H9 (cell line): ENCODE data around the gene TMC6. TPM values are rescaled to one million over a fixed set of nuclear protein-coding genes. Genes with fewer than 3 reads are reported as not detected.

Experiments used
- DNase-seq: peaks from one replicate; pipeline ENCODE4 v3.0.0-alpha.2; 2017
- H2AFZ ChIP-seq: one replicate; pipeline ENCODE4 v1.6.1; 2013; ENCODE audit warnings: mild to moderate bottlenecking, low read length, control low read depth, moderate library complexity
- H2AK5ac ChIP-seq: 2 replicates; pipeline ENCODE4 v1.6.1; 2013; ENCODE audit warnings: low read length, control low read depth, mixed read lengths; ENCODE audit not compliant: insufficient read length
- H2BK120ac ChIP-seq: one replicate; pipeline ENCODE4 v1.6.1; 2013; ENCODE audit warnings: low read depth, mild to moderate bottlenecking, low read length, control low read depth, inconsistent platforms; ENCODE audit not compliant: poor library complexity, severe bottlenecking
- H2BK12ac ChIP-seq: 2 replicates; pipeline ENCODE4 v1.6.1; 2013; ENCODE audit warnings: low read length, control low read depth, mixed read lengths, low read depth; ENCODE audit not compliant: insufficient read length
- H2BK15ac ChIP-seq: 2 replicates; pipeline ENCODE4 v1.6.1; 2013; ENCODE audit warnings: low read depth, low read length, control low read depth
- H2BK20ac ChIP-seq: one replicate; pipeline ENCODE4 v1.6.1; 2013; ENCODE audit warnings: low read depth, mild to moderate bottlenecking, low read length, control low read depth, inconsistent platforms; ENCODE audit not compliant: poor library complexity, severe bottlenecking
- H2BK5ac ChIP-seq: 2 replicates; pipeline ENCODE4 v1.6.1; 2013; ENCODE audit warnings: low read length, control low read depth, mixed read lengths; ENCODE audit not compliant: insufficient read length
- H3K14ac ChIP-seq: 2 replicates; pipeline ENCODE4 v1.6.1; 2013; ENCODE audit warnings: low read length, control low read depth; ENCODE audit not compliant: insufficient read depth
- H3K18ac ChIP-seq: 2 replicates; pipeline ENCODE4 v1.6.1; 2013; ENCODE audit warnings: low read depth, mild to moderate bottlenecking, mixed read lengths, low read length, control low read depth; ENCODE audit not compliant: insufficient read length
- H3K23ac ChIP-seq: 2 replicates; pipeline ENCODE4 v1.6.1; 2013; ENCODE audit warnings: low read length, control low read depth, mixed read lengths, low read depth; ENCODE audit not compliant: insufficient read length
- H3K23me2 ChIP-seq: 2 replicates; pipeline ENCODE4 v1.6.1; 2013; ENCODE audit warnings: low read depth, mild to moderate bottlenecking, mixed read lengths, low read length, control low read depth; ENCODE audit not compliant: insufficient read length, poor library complexity, severe bottlenecking
- H3K27ac ChIP-seq: 2 replicates; pipeline ENCODE4 v1.5.1; 2013; ENCODE audit warnings: low read length, control low read depth, mixed read lengths, low read depth; ENCODE audit not compliant: insufficient read length
- H3K27me3 ChIP-seq: 2 replicates; pipeline ENCODE4 v1.6.1; 2013; ENCODE audit warnings: low read length, control low read depth, inconsistent platforms; ENCODE audit not compliant: insufficient read depth
- H3K4ac ChIP-seq: 2 replicates; pipeline ENCODE4 v1.6.1; 2013; ENCODE audit warnings: low read depth, mild to moderate bottlenecking, control low read depth, inconsistent platforms, low read length, moderate library complexity
- H3K4me1 ChIP-seq: 2 replicates; pipeline ENCODE4 v1.6.1; 2013; ENCODE audit warnings: low read length, control low read depth, inconsistent platforms; ENCODE audit not compliant: insufficient read depth
- H3K4me2 ChIP-seq: 2 replicates; pipeline ENCODE4 v1.6.1; 2013; ENCODE audit warnings: low read length, control low read depth, mixed read lengths; ENCODE audit not compliant: insufficient read length, insufficient read depth
- H3K56ac ChIP-seq: 2 replicates; pipeline ENCODE4 v1.6.1; 2013; ENCODE audit warnings: low read depth, mild to moderate bottlenecking, mixed read lengths, low read length, control low read depth; ENCODE audit not compliant: insufficient read length
- H3K79me1 ChIP-seq: 2 replicates; pipeline ENCODE4 v1.6.1; 2013; ENCODE audit warnings: low read depth, mild to moderate bottlenecking, moderate library complexity, low read length, control low read depth, inconsistent platforms; ENCODE audit not compliant: insufficient read depth, poor library complexity, severe bottlenecking
- H3K79me2 ChIP-seq: 2 replicates; pipeline ENCODE4 v1.6.1; 2013; ENCODE audit warnings: low read length, control low read depth, inconsistent platforms; ENCODE audit not compliant: insufficient read depth
- H3K9ac ChIP-seq: 2 replicates; pipeline ENCODE4 v1.6.1; 2013; ENCODE audit warnings: low read length, control low read depth, mixed read lengths; ENCODE audit not compliant: insufficient read length; ENCODE audit errors: extremely low read depth
- H3K9me3 ChIP-seq: one replicate; pipeline ENCODE4 v1.6.1; 2013; ENCODE audit warnings: low read depth, low read length, inconsistent platforms; ENCODE audit not compliant: control insufficient read depth
- H3T11ph ChIP-seq: one replicate; pipeline ENCODE4 v1.6.1; 2013; ENCODE audit warnings: mild to moderate bottlenecking, low read length, control low read depth, inconsistent platforms
- H4K20me1 ChIP-seq: one replicate; pipeline ENCODE4 v1.6.1; 2013; ENCODE audit not compliant: control insufficient read depth, insufficient read length, insufficient read depth
- H4K5ac ChIP-seq: 2 replicates; pipeline ENCODE4 v1.6.1; 2013; ENCODE audit warnings: low read depth, mild to moderate bottlenecking, mixed read lengths, low read length, control low read depth; ENCODE audit not compliant: insufficient read length
- H4K8ac ChIP-seq: replicated peaks from 2 replicates; pipeline ENCODE4 v1.6.1; 2013; ENCODE audit warnings: low read length, control low read depth, mixed read lengths, low read depth; ENCODE audit not compliant: insufficient read length
- H4K91ac ChIP-seq: 2 replicates; pipeline ENCODE4 v1.6.1; 2013; ENCODE audit warnings: low read depth, mild to moderate bottlenecking, moderate library complexity, mixed read lengths, low read length, control low read depth; ENCODE audit not compliant: insufficient read length
- H3K27ac Mint-ChIP-seq, 3 experiments: 2 replicates in 2 of 3; 3 replicates in 1 of 3; pipeline ENCODE4 v1.8.0; 2020 to 2021; ENCODE audit warnings: mixed read lengths in 3 of 3, mild to moderate bottlenecking in 1 of 3, moderate library complexity in 1 of 3
- H3K27me3 Mint-ChIP-seq: 2 replicates; pipeline ENCODE4 v1.8.0; 2021; ENCODE audit warnings: low read depth, mild to moderate bottlenecking, moderate library complexity, mixed read lengths
- H3K36me3 Mint-ChIP-seq, 3 experiments: 2 replicates in 2 of 3; 3 replicates in 1 of 3; pipeline ENCODE4 v1.8.0; 2020 to 2021; ENCODE audit warnings: low read depth in 3 of 3, mixed read lengths in 3 of 3; ENCODE audit not compliant: insufficient read depth in 1 of 3
- H3K4me1 Mint-ChIP-seq, 2 experiments: 2 replicates each; pipeline ENCODE4 v1.8.0; 2020; ENCODE audit warnings: mixed read lengths in 2 of 2
- H3K4me3 Mint-ChIP-seq, 2 experiments: 2 replicates in 1 of 2; 3 replicates in 1 of 2; pipeline ENCODE4 v1.8.0; 2020 to 2021; ENCODE audit warnings: mild to moderate bottlenecking in 2 of 2, mixed read lengths in 2 of 2, moderate library complexity in 1 of 2
- H3K9me3 Mint-ChIP-seq, 2 experiments: 2 replicates in 1 of 2; 3 replicates in 1 of 2; pipeline ENCODE4 v1.8.0; 2020; ENCODE audit warnings: mild to moderate bottlenecking in 2 of 2, mixed read lengths in 2 of 2, moderate library complexity in 1 of 2
- WGBS: extraction: QIAGEN DNeasy Blood & Tissue Kit; methylation state at CpG from one replicate; pipeline ENCODE4 v1.1.7; 2013; ENCODE audit warnings: missing lambda C conversion rate, low lambda C conversion rate, mixed read lengths; ENCODE audit not compliant: insufficient read length; ENCODE audit errors: extremely low coverage; 5-methylcytosine and 5-hydroxymethylcytosine counted together
- total RNA-seq: library from RNA; stranded (reverse); gene quantifications from 2 replicates; pipeline ENCODE4 v1.2.1, GENCODE V29; 2021
- TF ChIP-seq, protein P1 (sequence below): fragments of 200-600 bp; sonication (generic); conservative IDR thresholded peaks from 3 replicates; pipeline ENCODE4 v1.8.0; 2021; ENCODE audit warnings: antibody characterized with exemption, mild to moderate bottlenecking

TMC6 gene
- total RNA-seq, 1 experiment from 2014 or later = 86.8 TPM

DNA sequence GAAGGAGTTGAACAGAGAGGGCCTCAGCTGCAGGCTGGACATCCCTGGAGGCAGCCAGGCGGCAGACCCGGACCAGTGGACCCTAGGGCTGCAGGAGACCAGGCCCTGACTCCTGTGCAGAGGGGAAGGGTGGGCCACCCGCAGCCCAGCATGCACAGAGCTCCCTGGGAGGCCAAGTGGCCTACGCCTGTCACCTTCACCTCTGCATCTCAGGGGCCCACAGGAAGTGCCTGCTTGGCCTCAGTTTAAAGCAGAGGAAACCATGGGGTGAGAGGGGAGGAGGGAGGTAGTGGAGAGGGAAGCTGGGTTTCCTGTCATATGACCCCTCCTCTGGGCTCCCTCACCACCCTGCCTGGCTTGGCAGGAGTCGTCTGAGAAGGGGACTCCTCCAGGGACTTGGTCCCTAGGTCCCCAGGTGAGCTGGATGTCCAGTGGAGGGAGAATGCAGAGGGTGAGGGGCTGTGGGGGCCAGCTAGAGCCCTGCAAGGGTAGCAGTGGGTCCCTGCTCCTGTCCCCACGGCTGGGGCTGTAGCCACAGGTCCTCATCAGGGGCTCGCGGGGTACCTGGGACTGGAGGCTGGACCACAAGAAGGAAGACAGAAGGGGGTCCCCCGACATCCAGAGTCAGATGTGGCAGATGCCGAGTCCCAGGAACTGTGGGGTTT lies 2.0 kb upstream of the TMC6 start, which contains the start of gene TMC8:
Gene TMC8 (plus strand): TSS at position 335 of the 665 bp plus-strand sequence. CDS start 818 bp downstream, outside the sequence.
- peaks cover 28 to 29% of the 10 kb centered on the region in 2 experiments for H3K4me1 Mint-ChIP-seq
- Histone ChIP-seq H3T11ph (no peak within 1 kb of the TSS), H2BK12ac (no peak within 1 kb of the TSS), H3K79me1 (no peaks in the 10 kb centered on the region), H3K27me3 (no peaks in the 10 kb centered on the region; the same call in 1 of the 2 replicates), H2BK20ac (no peak within 1 kb of the TSS), H2BK5ac (no peak within 1 kb of the TSS), H3K9me3 (no peaks in the 10 kb centered on the region), H2AK5ac (no peak within 1 kb of the TSS), H3K14ac (no peak within 1 kb of the TSS; the same call in 1 of the 2 replicates), H4K91ac (no peak within 1 kb of the TSS), H3K18ac (no peak within 1 kb of the TSS), H2BK15ac (no peak within 1 kb of the TSS), H3K27ac (no peak within 1 kb of the TSS), H3K4me2 (peak within 1 kb of the TSS; percentile 36), H4K20me1 (no peaks in the 10 kb centered on the region), H3K4ac (no peak within 1 kb of the TSS), H4K5ac (no peak within 1 kb of the TSS), H4K8ac (no peak within 1 kb of the TSS), H3K9ac (no peak within 1 kb of the TSS), H2AFZ (no peak within 1 kb of the TSS), H3K23ac (no peak within 1 kb of the TSS), H3K56ac (no peak within 1 kb of the TSS), H3K4me1 (peaks cover 14% of the 10 kb centered on the region; the same call in 1 of the 2 replicates), H3K79me2 (no peaks in the 10 kb centered on the region; the same call in 1 of the 2 replicates), H3K23me2 (peaks cover 19% of the 10 kb centered on the region), H2BK120ac (no peak within 1 kb of the TSS)
- no CpG with 5 or more reads among the region's 10 CpGs for WGBS
- peak; percentile 67 for DNase-seq
- H3K27me3 Mint-ChIP-seq = peaks cover 21% of the 10 kb centered on the region
- peak within 1 kb of the TSS in 1 of 3 experiments; percentile 75; a peak in 1 of 7 replicates for H3K27ac Mint-ChIP-seq
- H3K4me3 Mint-ChIP-seq = peak within 1 kb of the TSS; percentile 26 to 41; a peak in 3 of 5 replicates
- no peaks in the 10 kb centered on the region; a peak in 1 of 7 replicates for H3K36me3 Mint-ChIP-seq
- H3K9me3 Mint-ChIP-seq = no peaks in the 10 kb centered on the region; a peak in 2 of 5 replicates
- TF ChIP-seq, protein P1, sequence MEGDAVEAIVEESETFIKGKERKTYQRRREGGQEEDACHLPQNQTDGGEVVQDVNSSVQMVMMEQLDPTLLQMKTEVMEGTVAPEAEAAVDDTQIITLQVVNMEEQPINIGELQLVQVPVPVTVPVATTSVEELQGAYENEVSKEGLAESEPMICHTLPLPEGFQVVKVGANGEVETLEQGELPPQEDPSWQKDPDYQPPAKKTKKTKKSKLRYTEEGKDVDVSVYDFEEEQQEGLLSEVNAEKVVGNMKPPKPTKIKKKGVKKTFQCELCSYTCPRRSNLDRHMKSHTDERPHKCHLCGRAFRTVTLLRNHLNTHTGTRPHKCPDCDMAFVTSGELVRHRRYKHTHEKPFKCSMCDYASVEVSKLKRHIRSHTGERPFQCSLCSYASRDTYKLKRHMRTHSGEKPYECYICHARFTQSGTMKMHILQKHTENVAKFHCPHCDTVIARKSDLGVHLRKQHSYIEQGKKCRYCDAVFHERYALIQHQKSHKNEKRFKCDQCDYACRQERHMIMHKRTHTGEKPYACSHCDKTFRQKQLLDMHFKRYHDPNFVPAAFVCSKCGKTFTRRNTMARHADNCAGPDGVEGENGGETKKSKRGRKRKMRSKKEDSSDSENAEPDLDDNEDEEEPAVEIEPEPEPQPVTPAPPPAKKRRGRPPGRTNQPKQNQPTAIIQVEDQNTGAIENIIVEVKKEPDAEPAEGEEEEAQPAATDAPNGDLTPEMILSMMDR = no peak
